Measurements from ENCODE around the gene GYS1. TPM values are rescaled to one million over a fixed set of nuclear protein-coding genes. Genes with fewer than 3 reads are reported as not detected.

GYS1 gene
- total RNA-seq, 2 experiments from 2014 or later, result 58.1 to 58.7 TPM

- H3K27me3 Mint-ChIP-seq, result no peaks in the 10 kb centered on the region
- CTCF ChIA-PET, result interaction anchor here (0.8 kb wide), 1 partner anchor 36 kb away, joined by 4 read pairs; no protein-coding TSS in a partner anchor
- intact Hi-C loops (cut with micrococcal nuclease), result loop anchor here (10.0 kb wide), 1 partner anchor 86 kb away; the partner anchor contains the start of gene PPP1R15A
- DNase-seq, result peak; percentile 52
- no peak for TF ChIP-seq CTCF (IDR thresholded peaks at IDR 0.05)
- H3K4me1 Mint-ChIP-seq (ENCODE audit: low read depth), result peaks cover 57% of the 10 kb centered on the region
- peaks cover 42% of the 10 kb centered on the region for H3K36me3 Mint-ChIP-seq (ENCODE audit: low read depth)
- peak overlapping the region; percentile 98 for H3K4me3 Mint-ChIP-seq
- no peak for ATAC-seq
- POLR2A ChIA-PET, result interaction anchor here (0.5 to 1.5 kb wide), 5 partner anchors 8 to 89 kb away, joined by 3 to 6 read pairs (median 4); partner anchors contain the start of gene PPP1R15A
- H3K27ac Mint-ChIP-seq, result peak overlapping the region; percentile 9
- H3K9me3 Mint-ChIP-seq, result no peaks in the 10 kb centered on the region
Observed at GRCh38 chr19:48961051-48961649, 32.0 kb downstream of the GYS1 start.

DNA sequence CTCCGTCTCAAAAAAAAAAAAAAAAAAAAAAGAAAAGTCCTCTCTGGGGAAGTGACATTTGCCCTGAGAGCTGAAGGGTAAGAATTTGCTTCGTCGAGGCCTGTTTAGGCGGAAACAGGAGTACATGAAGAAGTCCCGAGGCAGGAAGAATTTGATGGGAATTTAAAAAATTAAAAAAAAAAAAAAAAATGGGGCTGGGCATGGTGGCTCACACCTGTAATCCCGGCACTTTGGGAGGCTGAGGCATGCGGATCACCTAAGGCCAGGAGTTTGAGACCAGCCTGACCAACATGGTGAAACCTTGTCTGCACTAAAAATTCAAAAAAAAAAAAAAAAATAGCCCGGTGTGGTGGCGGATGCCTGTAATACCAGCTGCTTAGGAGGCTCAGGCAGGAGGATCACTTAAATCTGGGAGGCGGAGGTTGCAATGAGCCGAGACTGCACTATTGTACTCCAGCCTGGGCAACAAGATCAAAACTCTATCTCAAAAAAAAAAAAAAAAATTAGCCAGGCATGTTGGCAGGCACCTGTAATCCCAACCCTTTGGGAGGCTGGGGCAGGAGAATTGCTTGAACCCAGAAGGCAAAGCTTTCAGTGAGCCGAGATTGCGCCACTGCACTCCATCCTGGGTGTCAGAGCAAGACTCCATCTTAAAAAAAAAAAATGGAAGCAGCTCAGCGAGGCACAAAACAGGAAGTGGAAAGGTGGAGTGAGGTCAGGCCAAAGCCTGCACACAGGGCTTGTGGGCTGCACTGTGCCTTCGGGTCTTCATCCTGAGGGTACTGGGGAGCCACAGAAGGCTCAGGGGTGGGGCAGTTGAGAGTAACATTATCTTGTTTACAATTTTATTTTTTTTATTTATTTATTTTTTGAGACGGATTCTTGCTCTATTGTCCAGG lies 33.5 kb downstream of the GYS1 start:
- ATAC-seq (no peak), DNase-seq (peak; percentile 47)
- no peak overlapping the region for H3K4me3 Mint-ChIP-seq
- intact Hi-C loops (cut with micrococcal nuclease), result loop anchor here (10.0 kb wide), 1 partner anchor 85 kb away; the partner anchor contains the start of gene PPP1R15A
- no peaks in the 10 kb centered on the region for H3K27me3 Mint-ChIP-seq
- H3K9me3 Mint-ChIP-seq, result no peaks in the 10 kb centered on the region
- ChIA-PET POLR2A (no interaction called here), CTCF (interaction anchor here (1.3 kb wide), 1 partner anchor 11 kb away, joined by 6 read pairs; no protein-coding TSS in a partner anchor)
- H3K36me3 Mint-ChIP-seq (ENCODE audit: low read depth), result peaks cover 44% of the 10 kb centered on the region
- peaks cover 63% of the 10 kb centered on the region for H3K4me1 Mint-ChIP-seq (ENCODE audit: low read depth)
- no peak overlapping the region for H3K27ac Mint-ChIP-seq
- TF ChIP-seq CTCF (IDR thresholded peaks at IDR 0.05), result no peak

GRCh38 chr19:48958006-48958405 lies 35.1 kb downstream of the GYS1 start:
- intact Hi-C loops (cut with micrococcal nuclease), result no loop called here

DNA sequence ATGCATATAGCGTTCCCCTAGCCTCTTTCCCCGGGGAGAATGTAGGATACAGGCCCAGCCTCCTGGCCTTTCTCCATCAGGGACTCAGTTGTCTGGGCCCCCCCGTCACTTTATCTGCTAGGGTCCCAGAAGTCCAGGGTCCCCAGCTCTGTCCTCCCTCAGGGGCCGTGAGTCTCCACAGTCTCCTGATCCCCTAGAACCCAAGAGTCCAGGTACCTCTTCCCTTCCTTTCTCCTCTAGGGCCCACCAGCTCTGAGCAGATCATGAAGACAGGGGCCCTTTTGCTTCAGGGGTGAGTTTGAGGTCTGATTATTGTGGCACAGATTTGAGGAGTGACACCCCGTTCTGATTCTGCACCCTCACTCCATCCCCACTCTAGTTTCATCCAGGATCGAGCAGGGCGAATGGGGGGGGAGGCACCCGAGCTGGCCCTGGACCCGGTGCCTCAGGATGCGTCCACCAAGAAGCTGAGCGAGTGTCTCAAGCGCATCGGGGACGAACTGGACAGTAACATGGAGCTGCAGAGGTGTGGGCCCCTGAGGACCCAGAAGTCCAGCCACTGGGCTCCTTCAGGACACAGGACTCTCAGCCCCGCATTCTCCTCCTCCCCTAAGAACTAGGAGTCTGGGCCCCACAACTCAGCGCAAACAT lies 37.7 kb downstream of the GYS1 start:
- ChIA-PET CTCF (interaction anchor here (0.9 to 1.1 kb wide), 2 partner anchors 9 to 11 kb away, joined by 3 to 4 read pairs; no protein-coding TSS in a partner anchor), POLR2A (interaction anchor here (0.9 to 3.5 kb wide), 4 partner anchors 10 to 81 kb away, joined by 3 to 38 read pairs (median 4); partner anchors contain the start of gene FTL)
- H3K27me3 Mint-ChIP-seq, result no peaks in the 10 kb centered on the region
- H3K4me3 Mint-ChIP-seq, result peak overlapping the region; percentile 75
- TF ChIP-seq CTCF (IDR thresholded peaks at IDR 0.05), result no peak
- H3K27ac Mint-ChIP-seq, result peak overlapping the region; percentile 92
- intact Hi-C loops (cut with micrococcal nuclease), result no loop called here
- peaks cover 34% of the 10 kb centered on the region for H3K36me3 Mint-ChIP-seq (ENCODE audit: low read depth)
- H3K9me3 Mint-ChIP-seq, result no peaks in the 10 kb centered on the region
- ATAC-seq (no peak), DNase-seq (no peak)
- peaks cover 34% of the 10 kb centered on the region for H3K4me1 Mint-ChIP-seq (ENCODE audit: low read depth)

More at GRCh38 chr19:48958006-48958405, 35.1 kb downstream of the GYS1 start:
- H3K27me3 Mint-ChIP-seq, result no peaks in the 10 kb centered on the region
- ATAC-seq (no peak), DNase-seq (no peak)
- peaks cover 44% of the 10 kb centered on the region for H3K36me3 Mint-ChIP-seq (ENCODE audit: low read depth)
- H3K4me3 Mint-ChIP-seq, result no peak overlapping the region
- ChIA-PET CTCF (no interaction called here), POLR2A (no interaction called here)
- TF ChIP-seq CTCF (IDR thresholded peaks at IDR 0.05), result no peak
- H3K27ac Mint-ChIP-seq, result no peak overlapping the region
- H3K9me3 Mint-ChIP-seq, result no peaks in the 10 kb centered on the region
- H3K4me1 Mint-ChIP-seq (ENCODE audit: low read depth), result peaks cover 53% of the 10 kb centered on the region

Measured in activated CD8-positive, alpha-beta T cell treated with anti-CD3 and anti-CD28 coated beads for 36 hours (primary cell).